Activated T-helper 1 cell treated with Interleukin-2 at 50 U/mL for 16 hours (primary cell): ENCODE data around the gene PUDP.
"Not testable (repeated sequence)": the region's sequence is repeated elsewhere in the genome, so short reads cannot be mapped to it uniquely, and the experiment has no call there.

Experiments
- DNase-seq: peaks from one replicate; pipeline ENCODE4 v3.0.0-alpha.2; 2020; ENCODE audit warnings: low read depth

PUDP gene

GRCh38 chrX:7025471-7025870 is 122.5 kb downstream of the PUDP start:
- DNase-seq: no peak

DNA sequence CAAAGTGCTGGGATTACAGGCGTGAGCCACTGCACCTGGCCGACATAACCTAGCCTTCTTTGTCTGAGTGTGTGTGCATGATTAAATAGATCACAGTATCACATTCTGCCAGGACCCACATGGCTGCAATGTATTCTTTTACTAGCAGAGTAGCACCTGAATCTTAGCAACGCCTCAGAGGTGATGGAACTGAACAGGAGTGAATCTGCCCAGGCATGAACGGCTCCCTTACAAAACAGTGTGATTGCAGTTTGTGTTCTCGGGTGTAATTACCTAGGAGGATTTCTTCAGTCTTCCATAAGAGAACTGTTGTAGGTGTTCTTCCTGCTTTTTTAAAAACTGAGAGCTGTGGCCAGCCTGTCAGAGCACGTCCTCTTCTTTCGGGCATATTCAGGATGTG is 123.1 kb downstream of the PUDP start:
- no peak for DNase-seq

- DNase-seq: not testable (repeated sequence)
Measured at GRCh38 chrX:7022996-7023395, 125.0 kb downstream of the PUDP start.

GRCh38 chrX:7021991-7022390 is 126.0 kb downstream of the PUDP start:
- DNase-seq: no peak

DNA sequence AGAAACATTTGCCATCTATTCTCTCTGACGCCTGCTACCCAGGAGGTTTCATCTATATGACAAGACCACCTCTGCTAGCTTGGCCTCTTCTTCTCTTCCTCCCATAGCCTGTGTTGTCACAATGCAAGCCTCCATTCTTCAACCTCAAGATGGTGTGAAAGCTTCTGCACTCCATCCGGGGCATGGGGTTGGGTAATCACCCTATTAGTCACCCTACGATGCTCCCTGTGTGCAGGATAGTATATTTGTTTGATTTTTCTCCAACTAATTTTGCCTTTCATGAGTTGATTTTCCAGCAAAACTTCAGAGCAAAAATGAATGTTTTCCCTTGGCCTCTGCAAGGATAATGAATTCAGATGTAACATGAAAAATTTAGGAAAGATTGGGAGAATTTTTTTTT is 128.4 kb downstream of the PUDP start:
- no peak for DNase-seq

- not testable (repeated sequence) for DNase-seq
Measured at GRCh38 chrX:7012262-7012834, 135.6 kb downstream of the PUDP start.

GRCh38 chrX:7010897-7011296 is 137.1 kb downstream of the PUDP start:
- DNase-seq: not testable (repeated sequence)

DNA sequence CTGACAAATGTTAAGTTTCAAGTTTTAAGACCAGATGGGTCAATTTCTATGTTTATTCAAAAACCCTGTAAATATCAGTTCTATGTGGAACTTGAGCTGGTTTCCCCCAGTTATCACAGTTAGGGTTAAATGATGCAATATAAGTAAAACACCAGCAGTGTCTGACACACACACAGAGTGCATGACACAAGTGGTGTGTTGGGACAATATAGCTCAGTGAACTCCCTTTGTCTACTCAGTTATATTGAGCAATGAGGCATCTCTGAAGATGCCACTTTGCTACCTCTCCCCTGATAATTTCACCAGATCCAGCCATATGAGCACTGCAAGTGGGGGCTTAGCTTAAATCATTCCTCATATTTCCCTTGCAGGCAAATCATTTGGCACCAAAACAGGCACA is 140.6 kb downstream of the PUDP start:
- DNase-seq: not testable (repeated sequence)
